GM10266 (cell line): ENCODE measurements around the gene RBM27.
"Not testable (repeated sequence)": the region's sequence is repeated elsewhere in the genome, so short reads cannot be mapped to it uniquely, and the experiment has no call there.

Experiments used
- DNase-seq: peaks from one replicate; pipeline ENCODE4 v3.0.0; 2012; ENCODE audit errors: extremely low spot score
- CTCF ChIP-seq: IDR thresholded peaks from 2 replicates; pipeline ENCODE4 v1.5.1; 2012; ENCODE audit warnings: mild to moderate bottlenecking, low read depth; ENCODE audit not compliant: control insufficient read depth, insufficient read depth; ENCODE audit errors: missing control alignments

Gene RBM27, protein sequence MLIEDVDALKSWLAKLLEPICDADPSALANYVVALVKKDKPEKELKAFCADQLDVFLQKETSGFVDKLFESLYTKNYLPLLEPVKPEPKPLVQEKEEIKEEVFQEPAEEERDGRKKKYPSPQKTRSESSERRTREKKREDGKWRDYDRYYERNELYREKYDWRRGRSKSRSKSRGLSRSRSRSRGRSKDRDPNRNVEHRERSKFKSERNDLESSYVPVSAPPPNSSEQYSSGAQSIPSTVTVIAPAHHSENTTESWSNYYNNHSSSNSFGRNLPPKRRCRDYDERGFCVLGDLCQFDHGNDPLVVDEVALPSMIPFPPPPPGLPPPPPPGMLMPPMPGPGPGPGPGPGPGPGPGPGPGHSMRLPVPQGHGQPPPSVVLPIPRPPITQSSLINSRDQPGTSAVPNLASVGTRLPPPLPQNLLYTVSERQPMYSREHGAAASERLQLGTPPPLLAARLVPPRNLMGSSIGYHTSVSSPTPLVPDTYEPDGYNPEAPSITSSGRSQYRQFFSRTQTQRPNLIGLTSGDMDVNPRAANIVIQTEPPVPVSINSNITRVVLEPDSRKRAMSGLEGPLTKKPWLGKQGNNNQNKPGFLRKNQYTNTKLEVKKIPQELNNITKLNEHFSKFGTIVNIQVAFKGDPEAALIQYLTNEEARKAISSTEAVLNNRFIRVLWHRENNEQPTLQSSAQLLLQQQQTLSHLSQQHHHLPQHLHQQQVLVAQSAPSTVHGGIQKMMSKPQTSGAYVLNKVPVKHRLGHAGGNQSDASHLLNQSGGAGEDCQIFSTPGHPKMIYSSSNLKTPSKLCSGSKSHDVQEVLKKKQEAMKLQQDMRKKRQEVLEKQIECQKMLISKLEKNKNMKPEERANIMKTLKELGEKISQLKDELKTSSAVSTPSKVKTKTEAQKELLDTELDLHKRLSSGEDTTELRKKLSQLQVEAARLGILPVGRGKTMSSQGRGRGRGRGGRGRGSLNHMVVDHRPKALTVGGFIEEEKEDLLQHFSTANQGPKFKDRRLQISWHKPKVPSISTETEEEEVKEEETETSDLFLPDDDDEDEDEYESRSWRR

DNA sequence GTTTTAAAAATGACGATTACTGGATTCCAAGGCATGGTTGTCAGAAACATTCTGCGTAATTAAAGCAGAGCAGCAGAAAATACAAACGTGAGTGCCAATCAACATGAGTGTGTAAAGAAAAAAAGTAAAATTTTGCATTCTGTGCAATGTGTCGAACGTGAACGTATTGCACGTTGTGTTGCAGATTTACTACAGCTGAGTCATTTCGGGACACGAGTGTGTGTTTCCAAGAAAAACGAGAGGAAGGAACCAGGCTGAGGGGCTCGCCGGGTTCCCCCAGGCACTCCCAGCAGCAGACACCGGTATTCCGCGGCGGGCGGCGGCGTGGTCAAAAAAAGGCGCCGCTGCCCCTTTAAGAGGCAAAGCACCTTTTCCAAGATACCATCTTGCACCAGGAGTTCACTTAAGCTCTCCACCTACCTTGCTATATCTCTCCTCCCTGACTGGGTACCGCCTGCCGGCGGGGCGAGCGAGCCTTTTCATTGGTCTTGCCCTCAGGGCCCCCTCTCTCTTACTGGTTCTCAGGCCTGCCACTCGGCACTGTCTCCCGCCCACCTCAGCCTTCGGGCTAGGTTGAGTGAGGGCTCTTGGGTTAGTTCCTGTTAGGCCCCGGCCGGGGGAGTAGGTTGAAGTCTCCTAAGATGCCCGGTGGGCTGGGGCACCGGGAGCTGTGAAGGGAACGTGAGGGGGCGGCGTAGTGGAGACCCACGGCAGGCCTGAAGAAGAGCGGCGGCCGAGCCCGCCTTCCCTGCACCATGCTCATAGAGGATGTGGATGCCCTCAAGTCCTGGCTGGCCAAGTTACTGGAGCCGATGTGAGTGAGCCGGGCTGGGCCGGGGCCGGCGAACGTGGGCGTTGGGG is at the start of gene RBM27:
Gene RBM27 (plus strand): TSS at position 595 of the 861 bp plus-strand sequence. CDS start 161 bp downstream, at position 756.
- peak; percentile 99 for DNase-seq
- TF ChIP-seq CTCF, result no peak

DNA sequence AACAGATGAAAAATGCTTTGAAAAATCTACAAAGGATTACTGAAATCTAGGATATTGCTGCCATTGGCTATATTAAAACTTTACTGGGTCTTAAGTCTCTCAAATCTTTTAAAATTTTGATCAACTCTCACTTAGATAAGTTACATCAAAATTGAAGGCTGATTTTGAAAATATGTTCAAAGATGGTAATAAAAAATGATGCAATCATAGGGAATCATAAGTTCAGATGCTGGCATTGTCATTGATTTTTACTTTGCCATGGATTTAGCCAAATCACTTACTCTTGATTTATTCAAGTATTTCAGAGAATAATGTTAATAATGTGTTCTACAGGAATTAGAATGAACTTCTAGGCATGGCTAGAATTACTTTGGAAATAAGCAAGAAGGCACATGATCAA is 45.1 kb upstream of the RBM27 start:
- DNase-seq, result no peak

DNA sequence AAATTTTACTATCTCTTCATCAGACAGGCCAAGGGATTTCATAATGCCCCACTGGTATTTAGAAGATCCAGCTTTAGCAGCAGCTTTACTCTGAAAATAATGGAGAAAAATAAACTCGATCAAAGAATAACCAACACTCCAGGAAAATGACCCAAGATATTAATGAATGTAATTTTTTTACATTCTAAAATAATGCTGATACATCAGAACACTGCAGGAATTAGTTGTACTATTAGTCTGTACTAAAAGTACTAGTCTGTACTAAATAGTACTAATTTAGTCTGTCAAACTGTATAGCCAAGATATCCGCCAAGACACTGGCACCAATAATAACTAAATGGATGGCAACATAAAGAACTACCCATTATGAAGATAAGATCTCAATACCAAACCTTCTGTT is 39.0 kb upstream of the RBM27 start:
- TF ChIP-seq CTCF, result no peak
- no peak for DNase-seq

More for the DNA sequence above, 45.1 kb upstream of the RBM27 start:
- TF ChIP-seq CTCF, result no peak

DNA sequence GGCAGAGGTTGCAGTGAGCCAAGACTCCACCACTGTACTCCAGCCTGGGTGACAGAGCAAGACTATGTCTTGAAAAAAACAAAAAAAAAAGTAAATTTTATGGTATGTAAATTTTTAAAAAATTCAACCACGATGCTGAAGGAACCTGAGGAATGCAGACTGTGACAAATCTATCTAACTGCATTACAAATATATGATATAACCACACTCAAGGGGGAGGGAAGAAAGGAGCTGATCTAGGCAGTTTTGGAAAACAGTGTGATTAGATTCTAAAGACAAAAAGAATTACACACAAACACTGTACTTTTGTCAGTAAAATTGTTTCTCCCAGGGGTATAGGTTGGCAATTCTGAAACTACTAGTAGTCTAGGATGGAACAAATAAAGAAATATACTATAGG is 37.9 kb upstream of the RBM27 start:
- TF ChIP-seq CTCF, result no peak
- no peak for DNase-seq

DNA sequence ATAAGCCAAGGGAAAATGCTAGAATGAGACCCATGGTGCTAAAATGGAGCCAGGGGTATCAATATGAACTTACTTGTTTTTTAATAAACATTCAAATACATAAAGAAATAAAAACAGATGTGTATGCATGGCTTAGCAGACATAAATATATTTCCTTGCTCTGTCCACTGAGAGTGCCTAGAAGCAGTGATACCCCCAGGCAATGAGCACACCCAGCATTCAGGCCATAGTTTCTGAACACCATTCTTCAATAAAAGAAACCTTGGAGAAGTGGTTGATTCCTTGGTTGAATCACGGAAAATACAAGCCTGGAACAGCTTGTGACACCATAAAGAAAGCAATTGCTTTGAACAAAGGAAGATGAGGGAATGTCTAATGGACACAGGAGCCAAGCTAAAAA is 37.5 kb upstream of the RBM27 start:
- DNase-seq, result no peak
- TF ChIP-seq CTCF, result no peak

DNA sequence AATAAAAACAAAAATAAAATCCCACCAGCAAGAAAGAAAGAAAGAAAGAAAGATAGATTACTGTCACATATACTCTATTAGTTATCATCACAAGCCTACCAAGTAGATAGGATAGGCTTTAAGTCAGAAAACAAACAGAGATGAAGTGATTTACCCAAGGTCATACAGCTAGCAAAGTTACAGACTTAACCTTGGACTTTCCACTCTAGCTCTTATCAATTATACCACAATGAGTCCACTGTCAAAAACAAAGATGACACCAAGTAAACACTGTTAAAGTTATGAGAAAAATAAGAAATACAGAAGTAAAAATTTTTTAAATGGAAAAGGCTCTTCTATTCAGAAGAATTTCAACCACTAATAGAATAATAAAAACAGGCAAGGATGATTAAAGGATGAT is 34.3 kb upstream of the RBM27 start:
- TF ChIP-seq CTCF, result no peak
- DNase-seq, result no peak

DNA sequence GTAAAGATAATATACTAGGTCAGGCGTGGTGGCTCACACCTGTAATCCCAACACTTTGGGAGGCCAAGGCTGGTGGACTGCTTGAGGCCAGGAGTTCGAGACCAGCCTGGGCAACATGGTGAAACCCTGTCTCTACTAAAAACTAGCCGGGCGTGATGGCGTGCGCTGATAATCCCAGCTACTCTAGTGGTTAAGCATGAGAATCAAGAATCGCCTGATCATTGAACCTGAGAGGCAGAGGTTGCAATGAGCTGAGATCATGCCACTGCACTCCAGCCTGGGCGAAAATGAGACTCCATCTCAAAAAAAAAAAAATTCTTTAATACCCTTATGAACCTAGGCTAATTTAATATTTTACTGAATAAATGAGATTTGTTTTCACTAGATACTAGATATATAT is 30.4 kb upstream of the RBM27 start:
- DNase-seq, result not testable (repeated sequence)
